ENCODE data around the gene E2F6. TPM values are rescaled to one million over a fixed set of nuclear protein-coding genes. Genes with fewer than 3 reads are reported as not detected.

Gene E2F6
- total and polyA plus RNA-seq, 2 of the 13 experiments (the other 11 are each of a cell fraction or from before 2014, with no cell fraction given): 27.3 to 36.0 TPM

- TF ChIP-seq THAP8 (CRISPR knock-in tag; IDR thresholded peaks at IDR 0.05; ENCODE audit: borderline replicate concordance) (peak; percentile 99), ZNF232 (CRISPR knock-in tag; IDR thresholded peaks at IDR 0.05; ENCODE audit: borderline replicate concordance) (peak; percentile 96), XBP1 (CRISPR knock-in tag; IDR thresholded peaks at IDR 0.05) (peak; percentile 89; the same call in 1 of the 2 replicates), FOXM1 (CRISPR knock-in tag; IDR thresholded peaks at IDR 0.05) (peak; percentile 78; the same call in 1 of the 2 replicates), HMG20B (CRISPR knock-in tag; conservative IDR thresholded peaks at IDR 0.05) (peak; percentile 83), DZIP1 (CRISPR knock-in tag; IDR thresholded peaks at IDR 0.05) (peak; percentile 99), CEBPZ (IDR thresholded peaks at IDR 0.05; ENCODE audit: low read length) (no peak), KDM5A (IDR thresholded peaks at IDR 0.05; ENCODE audit: borderline replicate concordance, low read length) (no peak; the same call in 1 of the 2 replicates), CTCF (CRISPR knock-in tag; IDR thresholded peaks at IDR 0.05) (peak; percentile 44; the same call in 1 of the 2 replicates), ZBTB25 (CRISPR knock-in tag; IDR thresholded peaks at IDR 0.05) (peak; percentile 79), SSRP1 (CRISPR knock-in tag; IDR thresholded peaks at IDR 0.05) (no peak), DMTF1 (CRISPR knock-in tag; IDR thresholded peaks at IDR 0.05) (no peak; the same call in 1 of the 2 replicates), ZNF441 (CRISPR knock-in tag; IDR thresholded peaks at IDR 0.05; ENCODE audit: borderline replicate concordance) (peak; percentile 83), JARID2 (CRISPR knock-in tag; IDR thresholded peaks at IDR 0.05; ENCODE audit: insufficient replicate concordance) (no peak), ZNF615 (CRISPR knock-in tag; IDR thresholded peaks at IDR 0.05; ENCODE audit: borderline replicate concordance) (peak; percentile 98)
Measured at GRCh38 chr2:11465485-11466306, at the start of gene E2F6 (continued).

All from HepG2 (cell line).